ENCODE data around the gene RARRES2.
"Not testable (repeated sequence)": the region's sequence is repeated elsewhere in the genome, so short reads cannot be mapped to it uniquely, and the experiment has no call there.

Gene RARRES2

DNA sequence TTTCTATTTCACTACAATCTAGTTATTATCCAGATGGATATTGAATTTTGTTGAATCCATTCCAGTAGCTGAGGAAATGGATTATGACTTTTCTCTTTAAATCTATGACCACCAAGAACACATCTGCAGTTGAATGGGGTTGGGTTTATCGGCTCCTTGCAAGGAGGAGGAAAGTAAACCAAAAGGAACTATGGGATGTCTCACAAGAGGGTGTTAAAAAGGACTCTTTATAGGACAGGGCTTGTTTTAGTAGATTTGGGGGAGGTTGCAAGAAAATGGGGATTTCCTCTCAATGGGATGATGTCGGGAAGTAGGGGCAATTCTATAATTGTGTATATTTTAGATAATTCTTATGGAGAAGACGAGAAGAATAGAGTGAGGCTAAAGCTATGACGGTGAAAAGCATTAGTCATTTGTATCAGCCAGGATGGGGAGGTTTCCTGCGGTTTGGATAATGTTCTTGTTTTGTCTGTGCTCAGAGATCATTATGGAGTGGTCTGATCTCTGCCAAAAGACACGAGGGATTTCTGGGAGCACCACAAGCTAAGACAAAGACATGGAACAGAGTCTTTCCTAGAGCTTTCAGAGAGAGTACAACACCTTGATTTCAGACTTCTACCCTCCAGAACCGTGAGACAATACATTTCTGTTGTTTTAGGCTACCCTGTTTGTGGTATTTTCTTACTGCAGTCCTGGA, 23.5 kb downstream of the RARRES2 start:
- no peak for DNase-seq (ENCODE audit: low read depth in 2 of 2)

DNA sequence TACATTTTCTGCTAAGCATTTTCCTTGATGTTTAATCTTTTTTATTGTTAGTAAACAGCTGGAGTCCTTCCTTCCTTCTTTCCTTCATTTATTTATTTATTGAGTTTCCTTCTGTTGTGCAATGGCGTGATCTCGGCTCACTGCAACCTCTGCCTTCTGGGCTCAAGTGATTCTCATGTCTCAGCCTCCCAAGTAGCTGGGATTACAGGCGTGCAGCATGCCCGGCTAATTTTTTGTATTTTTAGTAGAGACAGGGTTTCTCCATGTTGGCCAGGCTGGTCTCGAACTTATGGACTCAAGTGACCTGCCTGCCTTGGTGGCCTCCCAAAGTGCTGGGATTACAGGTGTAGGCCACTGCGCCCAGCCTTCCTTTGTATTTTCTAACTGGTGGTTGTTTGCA, 24.4 kb downstream of the RARRES2 start:
- DNase-seq (ENCODE audit: low read depth in 2 of 2), result not testable (repeated sequence)

DNA sequence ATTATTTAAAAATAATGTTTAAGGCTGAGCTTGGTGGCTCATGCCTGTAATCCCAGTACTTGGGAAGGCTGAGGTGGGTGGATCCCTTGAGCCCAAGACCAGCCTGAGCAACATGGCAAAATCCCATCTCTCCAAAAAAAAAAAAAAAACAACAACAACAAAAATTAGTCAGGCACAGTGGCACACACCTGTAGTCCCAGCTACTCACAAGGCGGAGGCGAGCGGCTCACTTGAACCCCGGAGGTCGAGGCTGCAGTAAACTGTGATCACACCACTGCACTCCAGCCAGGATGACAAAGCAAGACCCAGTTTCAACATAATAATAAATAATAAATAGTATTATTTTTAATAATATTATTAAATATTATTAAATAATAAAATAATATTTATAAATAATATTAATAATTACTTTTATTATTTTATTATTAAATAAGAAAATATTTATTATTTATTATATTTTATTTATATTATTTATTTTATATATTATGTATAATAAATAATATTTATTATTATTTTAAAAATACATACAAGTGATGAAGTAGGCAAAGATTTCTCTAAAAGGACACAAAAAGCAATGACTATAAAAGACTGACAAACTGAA, 26.7 kb downstream of the RARRES2 start:
- DNase-seq (ENCODE audit: low read depth in 2 of 2), result no peak

DNA sequence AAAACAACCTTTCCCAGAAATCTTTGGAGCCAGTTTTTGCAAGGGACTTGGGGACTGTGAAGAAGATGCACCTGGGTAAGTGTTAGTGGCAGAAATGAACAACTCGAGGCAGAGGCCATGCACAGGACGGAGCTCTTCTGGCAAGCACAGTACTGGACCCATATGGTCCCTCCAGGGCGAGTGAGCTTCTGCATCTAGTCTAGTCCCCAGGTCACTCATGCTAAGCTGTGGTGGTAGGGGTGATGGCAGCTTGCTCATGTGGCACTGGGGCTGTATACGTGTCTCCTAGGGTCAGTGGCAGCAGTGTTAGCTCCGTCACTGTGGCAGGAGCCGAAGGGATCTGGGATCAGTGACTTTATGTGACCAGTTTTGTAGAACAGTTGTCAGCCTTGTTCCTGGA, 27.6 kb downstream of the RARRES2 start:
- no peak for DNase-seq (ENCODE audit: low read depth in 2 of 2)

DNA sequence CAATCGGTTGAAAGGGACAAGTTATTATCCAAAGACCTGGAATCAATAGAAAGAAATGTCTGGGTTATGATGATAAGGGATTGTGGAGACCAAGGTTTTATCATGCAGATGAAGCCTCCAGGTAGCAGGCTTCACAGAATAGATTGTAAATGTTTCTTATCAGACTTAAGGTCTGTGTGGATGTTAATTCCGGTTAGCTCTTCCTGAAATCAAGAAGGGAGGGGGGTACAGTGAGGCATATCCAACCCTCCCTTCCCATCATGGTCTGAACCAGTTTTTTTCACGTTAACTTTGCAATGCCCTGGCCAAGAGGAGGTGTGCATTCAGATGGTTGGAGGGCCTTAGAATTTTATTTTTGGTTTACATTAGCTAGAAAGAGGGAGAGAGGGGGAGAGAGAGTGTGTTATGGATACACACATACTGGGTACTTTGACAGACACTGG, 28.0 kb downstream of the RARRES2 start:
- DNase-seq (ENCODE audit: low read depth in 2 of 2), result no peak

GRCh38 chr7:150312649-150313366, 28.6 kb downstream of the RARRES2 start:
- not testable (repeated sequence) for DNase-seq (ENCODE audit: low read depth in 2 of 2)

- no peak for DNase-seq (ENCODE audit: low read depth in 2 of 2)
These were observed 29.7 kb downstream of the RARRES2 start for GRCh38 chr7:150311711-150312110.

GRCh38 chr7:150311146-150311545, 30.3 kb downstream of the RARRES2 start:
- no peak for DNase-seq (ENCODE audit: low read depth in 2 of 2)

DNA sequence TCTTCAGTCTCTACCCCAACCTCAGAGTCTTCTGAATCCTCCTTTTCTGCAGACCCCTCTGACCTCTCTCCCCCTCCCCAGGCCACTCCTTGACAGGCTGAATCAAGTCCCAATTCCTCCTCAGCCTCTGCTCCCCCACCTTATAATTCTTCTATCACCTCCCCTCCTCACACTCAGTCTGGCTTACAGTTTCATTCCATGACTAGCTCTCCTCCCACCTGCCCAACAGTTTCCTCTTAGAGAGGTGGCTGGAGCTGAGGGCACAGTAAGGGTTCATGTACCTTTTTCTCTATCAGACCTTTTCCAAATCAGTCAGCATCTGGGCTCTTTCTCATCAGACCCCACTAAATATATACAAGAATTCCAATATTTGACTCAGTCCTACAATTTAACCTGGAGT, 32.9 kb downstream of the RARRES2 start:
- no peak for DNase-seq (ENCODE audit: low read depth in 2 of 2)

- no peak for DNase-seq (ENCODE audit: low read depth in 2 of 2)
These were observed 33.5 kb downstream of the RARRES2 start for GRCh38 chr7:150307904-150308303.

DNA sequence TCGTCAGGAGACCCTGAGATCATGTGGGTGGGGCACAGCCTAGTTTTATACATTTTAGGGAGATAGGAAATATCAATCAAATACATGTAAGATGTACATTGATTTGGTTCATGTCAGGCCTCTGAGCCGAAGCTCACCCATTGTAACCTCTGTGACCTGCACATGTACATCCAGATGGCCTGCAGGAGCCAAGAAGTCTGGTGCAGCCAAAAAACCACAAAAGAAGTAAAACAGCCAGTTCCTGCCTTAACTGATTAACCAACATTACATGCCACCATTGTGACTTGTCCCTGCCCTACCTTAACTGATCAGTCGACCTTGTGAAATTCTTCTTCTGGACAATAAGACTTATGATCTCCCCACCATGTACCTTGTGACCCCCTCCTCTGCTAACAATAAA, 34.3 kb downstream of the RARRES2 start:
- no peak for DNase-seq (ENCODE audit: low read depth in 2 of 2)

- not testable (repeated sequence) for DNase-seq (ENCODE audit: low read depth in 2 of 2)
These were observed 35.1 kb downstream of the RARRES2 start for GRCh38 chr7:150306377-150306776.

DNA sequence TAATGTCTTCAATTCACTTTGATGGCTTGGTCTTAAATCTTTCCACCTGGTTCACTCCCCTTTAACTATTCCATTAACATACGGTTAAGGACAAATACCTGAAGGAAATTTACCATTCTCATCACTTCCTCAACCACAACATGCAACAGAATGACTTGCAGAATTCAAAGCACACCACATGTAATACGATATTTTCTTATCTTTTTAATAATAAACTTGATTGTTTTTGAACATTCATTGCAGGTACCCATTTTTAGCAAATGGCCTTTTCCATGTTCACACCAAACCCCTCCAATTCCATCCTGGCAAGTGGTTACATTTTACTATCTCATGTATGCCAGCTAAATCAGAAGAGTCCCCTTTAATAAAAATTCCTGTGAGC, 35.5 kb downstream of the RARRES2 start:
- not testable (repeated sequence) for DNase-seq (ENCODE audit: low read depth in 2 of 2)

- DNase-seq (ENCODE audit: low read depth in 2 of 2), result not testable (repeated sequence)
These were observed 36.0 kb downstream of the RARRES2 start for GRCh38 chr7:150305259-150305902.

DNA sequence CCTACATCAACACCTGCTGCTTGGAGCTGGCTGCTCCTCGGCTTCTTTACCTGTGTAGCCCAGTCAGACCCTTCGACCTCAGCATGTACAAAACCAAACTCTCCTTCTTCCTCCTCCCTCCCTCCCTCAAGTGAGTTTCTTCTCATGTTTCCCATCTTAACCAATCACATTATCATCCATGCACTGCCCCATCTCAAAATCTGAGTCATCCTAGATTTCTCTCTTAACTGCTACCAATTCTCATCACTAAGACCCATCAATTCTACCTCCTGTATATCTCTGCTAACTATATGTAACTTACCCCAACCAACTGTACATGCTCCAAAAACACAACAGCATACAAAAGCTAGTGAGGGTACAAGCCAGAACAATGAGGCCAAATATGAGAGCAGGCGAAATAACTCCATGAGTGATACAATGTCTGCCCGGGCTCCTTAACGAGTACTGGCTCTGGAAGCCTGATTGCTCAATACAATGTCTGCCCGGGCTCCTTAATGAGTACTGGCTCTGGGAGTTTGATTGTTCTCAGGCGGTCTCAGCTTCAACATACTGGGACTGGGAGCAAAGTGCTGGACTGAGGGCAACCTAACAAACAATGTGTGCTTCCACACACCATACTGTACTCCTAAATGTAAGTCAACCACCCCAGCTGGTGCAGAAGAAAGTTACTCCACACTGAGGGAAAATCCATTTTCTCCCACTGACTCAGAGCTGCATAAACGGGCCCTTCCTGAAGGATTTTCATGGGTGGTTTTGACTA, 36.8 kb downstream of the RARRES2 start:
- DNase-seq (ENCODE audit: low read depth in 2 of 2), result not testable (repeated sequence)

- DNase-seq (ENCODE audit: low read depth in 2 of 2), result not testable (repeated sequence)
These were observed 38.5 kb downstream of the RARRES2 start for GRCh38 chr7:150302908-150303310.

DNA sequence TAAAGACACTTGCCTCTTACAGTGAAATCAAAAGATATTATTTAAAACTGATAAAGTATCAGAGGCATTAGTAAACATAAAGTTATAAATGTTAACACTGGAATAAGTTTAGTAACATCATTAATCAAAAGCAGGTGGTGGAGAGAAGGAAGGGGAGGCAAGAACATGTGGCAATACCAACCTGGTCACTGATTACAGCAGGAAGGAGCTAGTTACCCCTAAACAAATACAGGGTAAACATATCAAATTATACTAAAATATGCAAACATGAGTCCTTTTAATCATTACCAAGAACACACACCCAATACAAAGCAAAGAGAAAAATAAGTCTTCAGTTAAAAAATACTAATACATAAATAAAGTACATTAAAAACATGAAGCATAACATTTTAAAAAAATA, 43.5 kb downstream of the RARRES2 start:
- not testable (repeated sequence) for DNase-seq (ENCODE audit: low read depth in 2 of 2)

- not testable (repeated sequence) for DNase-seq (ENCODE audit: low read depth in 2 of 2)
These were observed 44.6 kb downstream of the RARRES2 start for GRCh38 chr7:150296802-150297201.

DNA sequence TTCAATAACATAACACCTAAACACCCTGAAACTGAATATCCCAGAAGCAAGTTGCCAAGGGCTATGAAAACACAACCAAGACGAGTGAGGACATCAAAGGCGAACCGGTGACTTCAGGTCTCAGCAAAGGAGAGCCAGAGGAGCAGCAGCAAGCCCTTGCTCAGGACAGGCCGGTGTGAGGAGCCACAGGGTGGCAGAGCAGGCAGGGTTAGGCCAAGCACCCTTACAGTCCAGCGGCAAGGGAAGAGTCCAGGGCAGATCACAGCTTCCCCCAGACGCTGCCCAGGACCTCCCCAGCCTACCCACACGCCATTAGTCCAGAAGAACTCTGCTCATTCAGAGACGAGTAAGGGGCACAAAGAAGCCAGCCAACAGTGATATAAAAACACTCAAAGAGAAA, 45.8 kb downstream of the RARRES2 start:
- not testable (repeated sequence) for DNase-seq (ENCODE audit: low read depth in 2 of 2)

DNA sequence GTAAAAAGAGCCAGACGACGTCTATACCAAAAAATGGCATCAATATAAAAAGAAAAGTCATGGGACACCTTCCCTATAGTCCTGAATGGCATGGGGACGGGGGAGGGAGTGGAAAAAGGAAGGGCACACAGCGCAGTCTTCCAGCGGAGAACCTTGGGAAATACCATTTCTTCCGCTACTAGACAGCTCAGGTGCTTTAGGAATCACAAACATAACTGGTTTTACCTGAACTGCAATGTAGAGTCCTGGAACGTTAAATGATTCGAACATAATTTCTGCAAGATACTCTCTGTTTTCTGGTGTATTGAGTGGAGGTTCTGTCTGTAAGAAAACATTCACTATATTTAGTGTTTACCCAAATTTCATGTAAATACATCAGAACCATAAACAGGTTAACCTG, 46.4 kb downstream of the RARRES2 start:
- DNase-seq (ENCODE audit: low read depth in 2 of 2), result not testable (repeated sequence)

GRCh38 chr7:150290317-150290716, 51.1 kb downstream of the RARRES2 start:
- DNase-seq (ENCODE audit: low read depth in 2 of 2), result not testable (repeated sequence)

GRCh38 chr7:150288816-150289215, 52.6 kb downstream of the RARRES2 start:
- DNase-seq (ENCODE audit: low read depth in 2 of 2), result not testable (repeated sequence)

Data from stimulated activated CD4-positive, alpha-beta T cell treated with anti-CD3 and anti-CD28 coated beads, Interleukin-4, amount 100 ng/mL, for 48 hours (primary cell).